PFSK-1 (cell line): ENCODE measurements around the gene GREM2.

ENCODE experiments used
- POLR2AphosphoS5 ChIP-seq: IDR thresholded peaks from 2 replicates; pipeline ENCODE4 v1.6.1; 2012; ENCODE audit warnings: low read depth, mild to moderate bottlenecking, control low read depth, low read length, moderate library complexity
- REST ChIP-seq, 2 experiments: IDR thresholded peaks; 2 replicates each; pipeline versions ENCODE4 v1.6.1 to v1.8.0; 2011 to 2012; ENCODE audit warnings: low read depth in 2 of 2, low read length in 2 of 2, control low read depth in 1 of 2, inconsistent platforms in 1 of 2, mild to moderate bottlenecking in 1 of 2, moderate library complexity in 1 of 2; ENCODE audit not compliant: insufficient read depth in 1 of 2

DNA sequence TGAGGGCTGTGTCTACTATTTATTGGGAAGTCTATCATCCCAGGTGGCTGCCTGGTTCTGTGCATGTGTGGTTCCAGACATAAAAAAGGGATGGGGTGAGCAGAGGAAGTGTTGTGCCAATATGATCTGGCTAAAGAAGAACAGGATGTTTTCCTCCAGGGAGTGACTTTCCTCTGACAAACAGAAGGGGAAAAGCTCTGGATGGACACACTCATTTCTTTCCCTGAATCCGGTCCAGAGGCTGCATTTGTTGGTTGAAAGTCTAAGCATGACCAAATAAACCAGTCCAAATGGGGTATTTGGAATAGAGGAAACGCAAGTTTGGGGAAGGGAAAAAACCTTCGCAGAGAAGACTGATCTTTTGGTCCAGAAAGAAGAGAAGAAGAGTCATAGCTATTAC lies 12.7 kb downstream of the GREM2 start:
- no peak for TF ChIP-seq POLR2AphosphoS5
- TF ChIP-seq REST (IDR thresholded peaks at IDR 0.05; ENCODE audit: insufficient read depth in 1 of 2, low read depth in 2 of 2, low read length in 2 of 2) = no peak
